22Rv1 (cell line): ENCODE results near the gene SFI1.

ENCODE experiments used
- H3K27ac ChIP-seq: fragments of 450-650 bp; 2 replicates; pipeline ENCODE4 v1.5.1; 2017
- CTCF ChIP-seq: fragments of 450-650 bp; IDR thresholded peaks from 2 replicates; pipeline ENCODE4 v1.5.1; 2017; ENCODE audit warnings: mild to moderate bottlenecking
- ZFX ChIP-seq: fragments of 450-650 bp; IDR thresholded peaks from 2 replicates; pipeline ENCODE4 v1.6.1; 2017; ENCODE audit warnings: antibody characterized with exemption, borderline replicate concordance

The SFI1 gene

DNA sequence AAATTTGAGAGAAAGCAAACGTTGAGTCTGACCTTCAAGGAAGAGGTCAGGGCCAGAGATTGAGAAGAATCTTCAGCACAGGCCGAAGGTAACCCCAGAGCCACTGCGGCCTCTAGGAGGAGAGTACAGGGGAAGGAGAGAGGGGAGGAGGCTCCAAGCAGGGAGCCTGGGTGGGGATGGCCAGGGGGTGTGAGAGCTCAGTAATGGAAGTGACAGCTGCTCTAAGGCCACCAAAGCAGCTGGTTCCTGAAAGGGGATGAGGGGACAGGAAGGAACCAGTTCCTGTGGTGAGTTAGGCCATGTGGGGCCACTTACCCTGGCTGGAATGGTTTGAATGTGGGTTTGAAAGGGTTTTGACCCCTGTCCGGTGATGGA is 119.6 kb downstream of the SFI1 start:
- TF ChIP-seq CTCF (no peak), ZFX (no peak)
- peak overlapping the region; percentile 10; the same call in 1 of the 2 replicates for H3K27ac ChIP-seq

GRCh38 chr22:31616315-31616980 is 120.1 kb downstream of the SFI1 start:
- peak overlapping the region; percentile 10; the same call in 1 of the 2 replicates for H3K27ac ChIP-seq

DNA sequence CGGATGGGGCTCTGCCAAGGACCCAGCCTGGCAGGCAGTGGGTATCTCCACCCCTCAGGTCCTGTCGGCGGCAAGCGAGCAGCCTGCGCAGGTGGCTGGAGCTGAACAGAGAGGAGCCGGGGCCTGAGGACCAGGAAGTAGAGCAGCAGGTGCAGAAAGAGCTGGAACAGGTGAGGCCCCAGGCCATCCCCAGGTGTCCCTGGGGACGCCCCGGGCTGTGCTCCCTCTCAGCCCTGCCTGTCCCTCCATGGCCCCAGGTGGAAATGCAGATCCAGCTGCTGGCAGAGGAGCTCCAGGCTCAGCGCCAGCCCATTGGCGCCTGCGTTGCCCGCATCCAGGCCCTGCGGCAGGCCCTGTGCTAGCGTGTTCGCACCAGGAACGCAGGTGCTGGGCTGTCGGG is 121.7 kb downstream of the SFI1 start:
- peak overlapping the region; percentile 34 for H3K27ac ChIP-seq
- TF ChIP-seq CTCF = no peak
- no peak for TF ChIP-seq ZFX

More at GRCh38 chr22:31616315-31616980, 120.1 kb downstream of the SFI1 start:
- TF ChIP-seq ZFX = no peak
- no peak for TF ChIP-seq CTCF

GRCh38 chr22:31618471-31619176 is 122.3 kb downstream of the SFI1 start:
- peak overlapping the region; percentile 34 for H3K27ac ChIP-seq
- TF ChIP-seq ZFX (no peak), CTCF (no peak)

DNA sequence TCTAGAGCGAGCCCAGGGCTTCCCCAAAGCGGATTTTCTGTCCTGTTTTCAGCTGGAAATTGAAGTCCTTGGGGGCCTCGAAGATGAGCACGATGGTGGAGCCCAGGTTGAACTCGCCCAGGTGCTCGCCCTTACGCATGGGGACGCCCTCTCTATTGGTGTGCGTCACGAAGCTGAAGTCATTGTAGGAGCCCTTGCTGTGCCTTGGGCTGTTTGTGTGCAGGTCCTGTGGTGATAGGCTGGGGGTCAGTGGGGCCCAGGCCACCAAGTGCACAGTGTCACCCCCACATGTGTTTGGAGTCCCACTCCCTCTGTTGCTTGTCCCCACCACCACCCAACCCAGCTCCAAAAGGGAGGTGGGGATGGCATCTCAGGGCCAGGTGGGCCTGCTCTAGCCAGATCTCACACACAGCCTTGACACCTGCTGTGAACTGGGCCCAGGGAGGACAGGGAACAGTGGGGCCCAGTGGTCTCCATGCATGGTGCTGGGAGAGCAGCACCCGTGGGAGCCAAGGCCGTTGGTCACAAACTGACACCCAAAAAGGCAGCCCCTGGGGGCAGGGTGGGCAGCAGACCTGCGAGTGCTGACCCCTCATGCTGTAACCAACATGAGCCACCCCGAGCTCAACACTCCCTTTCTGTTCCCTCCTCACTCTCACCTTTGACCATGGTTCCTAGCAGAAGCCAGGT is 123.4 kb downstream of the SFI1 start:
- peak overlapping the region; percentile 34 for H3K27ac ChIP-seq
- TF ChIP-seq ZFX (no peak), CTCF (no peak)

GRCh38 chr22:31620756-31621480 is 124.6 kb downstream of the SFI1 start:
- no peak overlapping the region for H3K27ac ChIP-seq
- TF ChIP-seq ZFX = no peak
- no peak for TF ChIP-seq CTCF
